Measurements from ENCODE around the gene ACYP2.

DNA sequence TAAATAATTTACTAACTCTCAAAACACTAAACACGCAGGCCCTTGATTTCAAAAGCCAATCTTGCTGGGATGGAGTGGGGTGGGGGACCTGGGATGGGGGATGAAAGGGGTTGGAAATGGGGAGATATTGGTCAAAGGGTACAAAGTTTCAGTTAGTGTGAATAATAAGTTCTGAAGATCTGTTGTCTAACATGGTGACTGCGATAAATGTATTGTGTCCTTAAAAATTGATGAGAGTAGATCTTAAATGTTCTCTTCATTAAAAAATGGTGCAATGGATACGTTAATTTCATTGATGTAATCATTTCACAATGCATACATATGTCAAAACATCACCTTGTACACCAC lies 505 bp upstream of the ACYP2 start:
- TF ChIP-seq CTCF (IDR thresholded peaks at IDR 0.05) (no peak), POLR2A (IDR thresholded peaks at IDR 0.05) (no peak)
